H1 (cell line): ENCODE results near the gene MSI2. TPM values are rescaled to one million over a fixed set of nuclear protein-coding genes. Genes with fewer than 3 reads are reported as not detected.

Experiments used
- CTCF ChIA-PET: fragments of 300-600 bp; sonication (Branson Sonifier 250); formaldehyde crosslinking; loops from one replicate; lab custom pipeline; 2021; ENCODE audit not compliant: partially characterized antibody; lab: Charles Lee
- POLR2A ChIA-PET: fragments of 300-600 bp; sonication (Branson Sonifier 250); formaldehyde crosslinking; loops from one replicate; lab custom pipeline; 2021; ENCODE audit warnings: inconsistent platforms; ENCODE audit not compliant: partially characterized antibody; lab: Charles Lee
- DNase-seq, 2 experiments: peaks; one replicate each; pipeline versions ENCODE4 v3.0.0 to v3.0.0-alpha.2; 2010 to 2022; ENCODE audit warnings: low spot score in 2 of 2, low read depth in 1 of 2, mixed read lengths in 1 of 2
- FAIRE-seq: peaks from 2 replicates; lab custom pipeline; 2011; peaks lifted over from hg19 to GRCh38; lab: Jason Lieb, UNC
- H2AFZ ChIP-seq: 2 replicates; pipeline ENCODE4 v1.8.1; 2012; ENCODE audit warnings: low read length, inconsistent platforms
- H2AK5ac ChIP-seq: 2 replicates; pipeline ENCODE4 v1.6.1; 2013; ENCODE audit warnings: low read depth, low read length
- H2BK120ac ChIP-seq: replicated peaks from 2 replicates; pipeline ENCODE3; 2013; ENCODE audit warnings: low read depth, low read length, inconsistent platforms
- H2BK12ac ChIP-seq: 2 replicates; pipeline ENCODE4 v1.6.1; 2013; ENCODE audit warnings: low read depth, low read length
- H2BK15ac ChIP-seq: 2 replicates; pipeline ENCODE4 v1.6.1; 2013; ENCODE audit warnings: low read length
- H2BK20ac ChIP-seq: 2 replicates; pipeline ENCODE4 v1.6.1; 2013; ENCODE audit warnings: low read length
- H2BK5ac ChIP-seq: 2 replicates; pipeline ENCODE4 v1.6.1; 2013; ENCODE audit warnings: low read depth, low read length
- H3K14ac ChIP-seq: 2 replicates; pipeline ENCODE4 v1.6.1; 2013; ENCODE audit warnings: inconsistent platforms; ENCODE audit not compliant: insufficient read length
- H3K18ac ChIP-seq: 2 replicates; pipeline ENCODE4 v1.6.1; 2013; ENCODE audit warnings: low read length; ENCODE audit errors: extremely low read depth
- H3K23ac ChIP-seq: 2 replicates; pipeline ENCODE4 v1.6.1; 2013; ENCODE audit warnings: inconsistent platforms; ENCODE audit not compliant: insufficient read length
- H3K23me2 ChIP-seq: 2 replicates; pipeline ENCODE4 v1.6.1; 2013; ENCODE audit warnings: low read depth, low read length
- H3K27ac ChIP-seq: 2 replicates; pipeline ENCODE4 v1.6.1; 2011; ENCODE audit warnings: low read depth, low read length, inconsistent platforms
- H3K27me3 ChIP-seq, 4 experiments: replicated peaks in 1 of 4; 1 replicate in 1 of 4; 2 replicates in 3 of 4; pipeline versions ENCODE4 v1.6.1 to v1.8.1; 2011 to 2013; ENCODE audit warnings: low read length in 3 of 4, mild to moderate bottlenecking in 3 of 4, inconsistent platforms in 2 of 4, mixed read lengths in 2 of 4, moderate library complexity in 1 of 4; ENCODE audit not compliant: control insufficient read depth in 3 of 4, insufficient read depth in 3 of 4; ENCODE audit errors: extremely low read depth in 1 of 4
- H3K36me3 ChIP-seq, 4 experiments: 2 replicates each; pipeline versions ENCODE4 v1.6.1 to v1.8.1; 2011 to 2013; ENCODE audit warnings: mild to moderate bottlenecking in 4 of 4, low read length in 3 of 4, moderate library complexity in 2 of 4, control low read depth in 1 of 4, inconsistent platforms in 1 of 4; ENCODE audit not compliant: insufficient read depth in 4 of 4, control insufficient read depth in 2 of 4
- H3K4ac ChIP-seq: replicated peaks from 2 replicates; pipeline ENCODE3; 2013; ENCODE audit warnings: low read length, low read depth, mixed read lengths, inconsistent platforms; ENCODE audit not compliant: insufficient read length
- H3K4me1 ChIP-seq, 4 experiments: replicated peaks in 1 of 4; 1 replicate in 1 of 4; 2 replicates in 3 of 4; pipeline versions ENCODE4 v1.6.1 to v1.8.1; 2011 to 2013; ENCODE audit warnings: low read length in 3 of 4, inconsistent platforms in 2 of 4, mixed read lengths in 1 of 4; ENCODE audit not compliant: insufficient read depth in 4 of 4, control insufficient read depth in 3 of 4
- H3K4me2 ChIP-seq, 2 experiments: 2 replicates each; pipeline versions ENCODE4 v1.6.1 to v1.8.1; 2011 to 2013; ENCODE audit warnings: low read depth in 2 of 2, low read length in 2 of 2, control low read depth in 1 of 2, inconsistent platforms in 1 of 2, mild to moderate bottlenecking in 1 of 2; ENCODE audit not compliant: insufficient read depth in 1 of 2
- H3K4me3 ChIP-seq, 4 experiments: fragments of 200-600, 300-600 bp in 1 of 4; sonication (generic), shearing (Covaris generic), sonication (Bioruptor Twin) in 1 of 4; 2 replicates each; pipeline versions ENCODE4 v1.5.1 to v1.8.1; 2011 to 2016; ENCODE audit warnings: low read length in 4 of 4, low read depth in 3 of 4, control low read depth in 2 of 4, inconsistent platforms in 2 of 4, mild to moderate bottlenecking in 2 of 4, mixed read lengths in 1 of 4, moderate library complexity in 1 of 4; ENCODE audit not compliant: insufficient read depth in 2 of 4; ENCODE audit errors: extremely low read depth in 1 of 4
- H3K56ac ChIP-seq: replicated peaks from 2 replicates; pipeline ENCODE3; 2013; ENCODE audit warnings: low read depth, mild to moderate bottlenecking, mixed read lengths, low read length, inconsistent platforms; ENCODE audit not compliant: insufficient read length
- H3K79me1 ChIP-seq: 2 replicates; pipeline ENCODE4 v1.6.1; 2013; ENCODE audit warnings: low read depth, low read length, control low read depth
- H3K79me2 ChIP-seq, 2 experiments: 2 replicates each; pipeline versions ENCODE4 v1.6.1 to v1.8.1; 2012 to 2013; ENCODE audit warnings: low read length in 2 of 2, mild to moderate bottlenecking in 2 of 2, inconsistent platforms in 1 of 2; ENCODE audit not compliant: insufficient read depth in 2 of 2, control insufficient read depth in 1 of 2
- H3K9ac ChIP-seq, 4 experiments: replicated peaks in 1 of 4; 1 replicate in 1 of 4; 2 replicates in 3 of 4; pipeline versions ENCODE4 v1.6.1 to v1.8.1; 2011 to 2013; ENCODE audit warnings: low read depth in 3 of 4, low read length in 3 of 4, control low read depth in 2 of 4, mild to moderate bottlenecking in 2 of 4, moderate library complexity in 2 of 4, inconsistent platforms in 1 of 4; ENCODE audit errors: extremely low read depth in 1 of 4
- H3K9me3 ChIP-seq, 2 experiments: 2 replicates each; pipeline versions ENCODE4 v1.6.1 to v1.8.1; 2012 to 2013; ENCODE audit warnings: mild to moderate bottlenecking in 2 of 2, moderate library complexity in 2 of 2, control low read depth in 1 of 2, inconsistent platforms in 1 of 2, low read depth in 1 of 2, low read length in 1 of 2, mixed read lengths in 1 of 2; ENCODE audit not compliant: insufficient read depth in 2 of 2
- H4K20me1 ChIP-seq, 2 experiments: replicated peaks in 1 of 2; 2 replicates each; pipeline versions ENCODE3 to v1.8.1; 2011 to 2013; ENCODE audit warnings: inconsistent platforms in 2 of 2, low read length in 2 of 2, mild to moderate bottlenecking in 1 of 2; ENCODE audit not compliant: insufficient read depth in 2 of 2, control insufficient read depth in 1 of 2
- H4K5ac ChIP-seq: 2 replicates; pipeline ENCODE4 v1.6.1; 2013; ENCODE audit warnings: low read length, low read depth, mixed read lengths, inconsistent platforms; ENCODE audit not compliant: insufficient read length
- H4K8ac ChIP-seq: 2 replicates; pipeline ENCODE4 v1.8.0; 2013; ENCODE audit warnings: mild to moderate bottlenecking, moderate library complexity, low read length, inconsistent platforms; ENCODE audit not compliant: insufficient read depth; ENCODE audit errors: extremely low read depth
- H4K91ac ChIP-seq: replicated peaks from 2 replicates; pipeline ENCODE3; 2013; ENCODE audit warnings: low read length, mixed read lengths, inconsistent platforms; ENCODE audit not compliant: insufficient read length
- CHD2 ChIP-seq: IDR thresholded peaks from 2 replicates; pipeline ENCODE4 v1.6.1; 2012; ENCODE audit warnings: low read length, improper control_type of control experiment
- GTF2F1 ChIP-seq: IDR thresholded peaks from 2 replicates; pipeline ENCODE4 v1.6.1; 2012; ENCODE audit warnings: low read depth, low read length, improper control_type of control experiment, borderline replicate concordance
- HDAC6 ChIP-seq: IDR thresholded peaks from one replicate; pipeline ENCODE4 v1.7.1; 2012; ENCODE audit warnings: low read depth, mild to moderate bottlenecking, inconsistent platforms, low read length, moderate library complexity
- KDM1A ChIP-seq: fragments of 200-600, 300-600 bp; sonication (generic); IDR thresholded peaks from 2 replicates; pipeline ENCODE4 v1.7.1; 2016; ENCODE audit warnings: mild to moderate bottlenecking, low read length, borderline replicate concordance
- POU5F1 ChIP-seq: IDR thresholded peaks from 2 replicates; pipeline ENCODE4 v1.6.1; 2011; ENCODE audit warnings: low read depth, mild to moderate bottlenecking, low read length, moderate library complexity
- RAD21 ChIP-seq, 2 experiments: IDR thresholded peaks in 1 of 2; conservative IDR thresholded peaks in 1 of 2; 2 replicates each; pipeline ENCODE4 v1.6.1; 2011; ENCODE audit warnings: low read depth in 2 of 2, low read length in 2 of 2, improper control_type of control experiment in 1 of 2, inconsistent platforms in 1 of 2, mild to moderate bottlenecking in 1 of 2, moderate library complexity in 1 of 2
- SIN3A ChIP-seq, 2 experiments: IDR thresholded peaks in 1 of 2; conservative IDR thresholded peaks in 1 of 2; 2 replicates each; pipeline ENCODE4 v1.6.1; 2011 to 2012; ENCODE audit warnings: low read length in 2 of 2, improper control_type of control experiment in 1 of 2, low read depth in 1 of 2, mild to moderate bottlenecking in 1 of 2
- TCF12 ChIP-seq: IDR thresholded peaks from 2 replicates; pipeline ENCODE4 v1.6.1; 2011; ENCODE audit warnings: low read depth, mild to moderate bottlenecking, low read length
- USF2 ChIP-seq: IDR thresholded peaks from 2 replicates; pipeline ENCODE4 v1.6.1; 2011; ENCODE audit warnings: low read length, improper control_type of control experiment
- WGBS, 2 experiments: shearing (Covaris generic) in 1 of 2; methylation state at CpG; one replicate each; pipeline versions ENCODE4 v1.1.6 to v1.1.7; 2013 to 2015; ENCODE audit warnings: low lambda C conversion rate in 2 of 2, mixed read lengths in 2 of 2, inconsistent platforms in 1 of 2, low coverage in 1 of 2, missing lambda C conversion rate in 1 of 2; ENCODE audit not compliant: insufficient replicate concordance in 2 of 2, insufficient coverage in 1 of 2, insufficient read length in 1 of 2; ENCODE audit errors: extremely low coverage in 1 of 2, missing lambda C conversion rate in 1 of 2; 5-methylcytosine and 5-hydroxymethylcytosine counted together
- polyA plus RNA-seq, 7 experiments: library from polyadenylated mRNA; depleted of rRNA in 3 of 7; stranded (reverse) in 5 of 7; unstranded in 2 of 7; fragments of >200 nt in 5 of 7; fragments of 200-250 nt in 2 of 7; gene quantifications; 1 replicate in 5 of 7; 2 replicates in 1 of 7; 4 replicates in 1 of 7; pipeline versions ENCODE4 v1.2.1 to v1.2.3, GENCODE V29; 2011 to 2013; ENCODE audit warnings: missing spikeins in 2 of 7, mixed read lengths in 2 of 7
- total RNA-seq: library from RNA; stranded (reverse); fragmentation: NEBNext Ultra II Directional; extraction: Animal tissue kit (Norgen Biotek cat#: 25700); gene quantifications from 2 replicates; pipeline ENCODE4 v1.2.1, GENCODE V29; 2021

Gene MSI2
- total and polyA plus RNA-seq, 2 of the 8 experiments (the other 6 are each of a cell fraction or from before 2014, with no cell fraction given), result 36.7 to 80.6 TPM

- Histone ChIP-seq H4K20me1 (peaks cover 4 to 9% of the 10 kb centered on the region in 2 experiments), H2BK120ac (no peak overlapping the region), H3K23ac (no peak overlapping the region), H3K14ac (no peak overlapping the region), H2AK5ac (no peak overlapping the region), H2AFZ (no peak overlapping the region), H3K4me2 (no peak overlapping the region), H3K36me3 (no peaks in the 10 kb centered on the region), H2BK15ac (no peak overlapping the region), H3K4ac (no peak overlapping the region), H2BK20ac (no peak overlapping the region), H2BK12ac (no peak overlapping the region), H3K18ac (no peak overlapping the region), H4K91ac (no peak overlapping the region), H3K79me2 (peaks cover 0 to 61% of the 10 kb centered on the region in 2 experiments; a peak in 3 of 4 replicates), H4K5ac (no peak overlapping the region), H3K27me3 (no peaks in the 10 kb centered on the region), H3K4me1 (peaks cover 7 to 23% (median 16%) of the 10 kb centered on the region in 4 experiments), H4K8ac (no peak overlapping the region), H3K4me3 (no peak overlapping the region), H3K23me2 (no peaks in the 10 kb centered on the region), H3K79me1 (peaks cover 18% of the 10 kb centered on the region; the same call in 1 of the 2 replicates), H3K27ac (no peak overlapping the region), H2BK5ac (no peak overlapping the region), H3K56ac (no peak overlapping the region), H3K9ac (no peak overlapping the region), H3K9me3 (no peaks in the 10 kb centered on the region)
- TF ChIP-seq USF2 (no peak), SIN3A (conservative IDR thresholded peaks at IDR 0.05 in 1 of 2, IDR thresholded peaks at IDR 0.05 in 1 of 2; ENCODE audit: low read depth in 1 of 2, low read length in 2 of 2) (no peak), HDAC6 (no peak), POU5F1 (no peak), GTF2F1 (no peak), CHD2 (no peak), TCF12 (no peak), KDM1A (no peak), RAD21 (IDR thresholded peaks at IDR 0.05 in 1 of 2, conservative IDR thresholded peaks at IDR 0.05 in 1 of 2; ENCODE audit: low read depth in 2 of 2, low read length in 2 of 2) (no peak)
- DNase-seq (no peak), FAIRE-seq (no peak)
- ChIA-PET POLR2A (no interaction called here), CTCF (interaction anchor here (0.9 kb wide), 1 partner anchor 10 kb away, joined by 3 read pairs; no protein-coding TSS in a partner anchor)
- WGBS, 2 experiments, result 86% methylated on average over 4 of the region's 4 CpGs; no CpG with 5 or more reads in 1 of the 2 experiments
Measured at GRCh38 chr17:57429966-57430365, 173.6 kb downstream of the MSI2 start.
